ENCODE results near the gene CARMIL3.
"Not testable (repeated sequence)": the region's sequence is repeated elsewhere in the genome, so short reads cannot be mapped to it uniquely, and the experiment has no call there.

The CARMIL3 gene

GRCh38 chr14:24051789-24052655 is at the start of gene CARMIL3:
Gene CARMIL3 (plus strand): TSS chr14:24052009. CDS start chr14:24052154, 145 bp downstream.
- DNase-seq (ENCODE audit: low read depth): peak; percentile 4

GRCh38 chr14:24006471-24006816 is 45.4 kb upstream of the CARMIL3 start:
- DNase-seq (ENCODE audit: low read depth): not testable (repeated sequence)

GRCh38 chr14:24006817-24007652 is 44.8 kb upstream of the CARMIL3 start:
- not testable (repeated sequence) for DNase-seq (ENCODE audit: low read depth)

- DNase-seq (ENCODE audit: low read depth): no peak
These were observed 40.8 kb upstream of the CARMIL3 start for GRCh38 chr14:24011051-24011450.

- DNase-seq (ENCODE audit: low read depth): not testable (repeated sequence)
These were observed 39.0 kb upstream of the CARMIL3 start for GRCh38 chr14:24012726-24013273.

- peak; percentile 56 for DNase-seq (ENCODE audit: low read depth)
These were observed 37.9 kb upstream of the CARMIL3 start for GRCh38 chr14:24013654-24014514.

- DNase-seq (ENCODE audit: low read depth): not testable (repeated sequence)
These were observed 36.1 kb upstream of the CARMIL3 start for GRCh38 chr14:24015745-24016144.

- not testable (repeated sequence) for DNase-seq (ENCODE audit: low read depth)
These were observed 32.8 kb upstream of the CARMIL3 start for GRCh38 chr14:24018978-24019377.

GRCh38 chr14:24019944-24020343 is 31.9 kb upstream of the CARMIL3 start:
- not testable (repeated sequence) for DNase-seq (ENCODE audit: low read depth)

- DNase-seq (ENCODE audit: low read depth): not testable (repeated sequence)
These were observed 31.3 kb upstream of the CARMIL3 start for GRCh38 chr14:24020520-24020919.

- DNase-seq (ENCODE audit: low read depth): not testable (repeated sequence)
These were observed 26.8 kb upstream of the CARMIL3 start for GRCh38 chr14:24024939-24025418.

GRCh38 chr14:24029687-24030086 is 22.1 kb upstream of the CARMIL3 start:
- DNase-seq (ENCODE audit: low read depth): not testable (repeated sequence)

GRCh38 chr14:24031331-24031730 is 20.5 kb upstream of the CARMIL3 start:
- DNase-seq (ENCODE audit: low read depth): not testable (repeated sequence)

- peak; percentile 64 for DNase-seq (ENCODE audit: low read depth)
These were observed 18.9 kb upstream of the CARMIL3 start for GRCh38 chr14:24032727-24033418.

GRCh38 chr14:24035769-24036168 is 16.0 kb upstream of the CARMIL3 start:
- not testable (repeated sequence) for DNase-seq (ENCODE audit: low read depth)

GRCh38 chr14:24036169-24036962 is 15.4 kb upstream of the CARMIL3 start:
- DNase-seq (ENCODE audit: low read depth): peak; percentile 51

- not testable (repeated sequence) for DNase-seq (ENCODE audit: low read depth)
These were observed 14.7 kb upstream of the CARMIL3 start for GRCh38 chr14:24036963-24037657.

- DNase-seq (ENCODE audit: low read depth): no peak
These were observed 14.2 kb upstream of the CARMIL3 start for GRCh38 chr14:24037658-24038037.

- DNase-seq (ENCODE audit: low read depth): no peak
These were observed 13.1 kb upstream of the CARMIL3 start for GRCh38 chr14:24038686-24039085.
